Measurements from ENCODE around the gene SMS.

SMS gene

DNA sequence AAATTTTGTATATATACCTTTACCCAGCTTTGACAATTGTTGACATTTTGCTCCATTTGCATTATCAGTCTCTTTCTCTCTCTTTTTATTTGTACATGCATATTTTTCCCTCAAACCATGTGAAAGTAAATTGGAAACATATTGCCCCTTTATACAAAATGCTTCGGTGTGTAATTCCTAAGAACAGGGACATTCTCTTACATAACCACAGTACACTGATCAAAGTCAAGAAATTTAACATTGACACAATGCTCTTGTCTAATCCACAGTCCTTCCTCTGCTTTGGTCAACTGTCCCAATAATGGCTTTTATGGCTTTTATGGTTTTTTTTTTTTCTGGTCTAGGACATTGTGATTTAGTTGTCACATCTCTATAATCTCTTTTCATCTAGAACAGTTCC lies 9.5 kb upstream of the SMS start:
- TF ChIP-seq, protein P1, sequence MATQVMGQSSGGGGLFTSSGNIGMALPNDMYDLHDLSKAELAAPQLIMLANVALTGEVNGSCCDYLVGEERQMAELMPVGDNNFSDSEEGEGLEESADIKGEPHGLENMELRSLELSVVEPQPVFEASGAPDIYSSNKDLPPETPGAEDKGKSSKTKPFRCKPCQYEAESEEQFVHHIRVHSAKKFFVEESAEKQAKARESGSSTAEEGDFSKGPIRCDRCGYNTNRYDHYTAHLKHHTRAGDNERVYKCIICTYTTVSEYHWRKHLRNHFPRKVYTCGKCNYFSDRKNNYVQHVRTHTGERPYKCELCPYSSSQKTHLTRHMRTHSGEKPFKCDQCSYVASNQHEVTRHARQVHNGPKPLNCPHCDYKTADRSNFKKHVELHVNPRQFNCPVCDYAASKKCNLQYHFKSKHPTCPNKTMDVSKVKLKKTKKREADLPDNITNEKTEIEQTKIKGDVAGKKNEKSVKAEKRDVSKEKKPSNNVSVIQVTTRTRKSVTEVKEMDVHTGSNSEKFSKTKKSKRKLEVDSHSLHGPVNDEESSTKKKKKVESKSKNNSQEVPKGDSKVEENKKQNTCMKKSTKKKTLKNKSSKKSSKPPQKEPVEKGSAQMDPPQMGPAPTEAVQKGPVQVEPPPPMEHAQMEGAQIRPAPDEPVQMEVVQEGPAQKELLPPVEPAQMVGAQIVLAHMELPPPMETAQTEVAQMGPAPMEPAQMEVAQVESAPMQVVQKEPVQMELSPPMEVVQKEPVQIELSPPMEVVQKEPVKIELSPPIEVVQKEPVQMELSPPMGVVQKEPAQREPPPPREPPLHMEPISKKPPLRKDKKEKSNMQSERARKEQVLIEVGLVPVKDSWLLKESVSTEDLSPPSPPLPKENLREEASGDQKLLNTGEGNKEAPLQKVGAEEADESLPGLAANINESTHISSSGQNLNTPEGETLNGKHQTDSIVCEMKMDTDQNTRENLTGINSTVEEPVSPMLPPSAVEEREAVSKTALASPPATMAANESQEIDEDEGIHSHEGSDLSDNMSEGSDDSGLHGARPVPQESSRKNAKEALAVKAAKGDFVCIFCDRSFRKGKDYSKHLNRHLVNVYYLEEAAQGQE (IDR thresholded peaks at IDR 0.05; ENCODE audit: insufficient read depth in 1 of 2, low read depth in 2 of 2, low read length in 2 of 2), result no peak

DNA sequence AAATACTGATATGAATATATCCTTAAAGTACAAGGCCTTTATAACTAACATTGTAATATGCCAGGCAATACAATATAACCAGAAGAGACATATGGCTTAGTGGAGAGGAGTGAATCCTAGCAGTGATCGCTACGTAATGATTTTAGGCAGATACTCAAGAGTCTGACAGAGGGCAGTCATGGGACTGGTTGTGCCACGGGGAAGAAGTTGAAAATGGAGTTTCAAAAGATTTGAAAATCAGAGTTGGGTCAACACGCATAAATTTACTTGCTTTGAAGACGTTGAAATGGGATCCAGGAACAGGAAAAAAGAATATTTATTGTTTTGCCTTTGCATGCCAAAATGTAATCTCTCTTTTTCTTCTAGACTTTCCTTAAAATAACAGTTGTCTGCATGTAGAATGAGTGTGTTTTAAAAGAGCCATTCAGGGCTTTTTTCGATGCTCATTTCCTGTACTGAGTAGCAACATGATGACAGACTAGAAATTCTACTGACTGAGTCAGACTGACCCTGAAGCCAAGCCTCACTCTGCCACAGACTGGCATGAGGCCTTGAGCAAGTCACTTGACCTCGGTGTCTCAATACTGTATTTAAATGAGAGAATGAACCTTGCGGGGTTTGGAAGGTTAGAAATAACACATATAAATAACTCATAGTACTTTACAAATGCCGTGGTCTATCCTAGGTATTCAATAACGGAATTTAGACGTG lies 8.1 kb upstream of the SMS start:
- no peak for TF ChIP-seq TAF1 (IDR thresholded peaks at IDR 0.05; ENCODE audit: borderline replicate concordance, insufficient read depth, low read length)
- TF ChIP-seq, protein P1 (IDR thresholded peaks at IDR 0.05; ENCODE audit: insufficient read depth in 1 of 2, low read depth in 2 of 2, low read length in 2 of 2), result no peak
- TF ChIP-seq POLR2AphosphoS5 (IDR thresholded peaks at IDR 0.05; ENCODE audit: low read depth, low read length), result no peak
- no peak for TF ChIP-seq SIN3A (IDR thresholded peaks at IDR 0.05; ENCODE audit: borderline replicate concordance, insufficient read depth, low read length)
- TF ChIP-seq FOXP2 (optimal IDR thresholded peaks at IDR 0.05; ENCODE audit: borderline replicate concordance, extremely low read depth, extremely low read length, insufficient read depth), result no peak

DNA sequence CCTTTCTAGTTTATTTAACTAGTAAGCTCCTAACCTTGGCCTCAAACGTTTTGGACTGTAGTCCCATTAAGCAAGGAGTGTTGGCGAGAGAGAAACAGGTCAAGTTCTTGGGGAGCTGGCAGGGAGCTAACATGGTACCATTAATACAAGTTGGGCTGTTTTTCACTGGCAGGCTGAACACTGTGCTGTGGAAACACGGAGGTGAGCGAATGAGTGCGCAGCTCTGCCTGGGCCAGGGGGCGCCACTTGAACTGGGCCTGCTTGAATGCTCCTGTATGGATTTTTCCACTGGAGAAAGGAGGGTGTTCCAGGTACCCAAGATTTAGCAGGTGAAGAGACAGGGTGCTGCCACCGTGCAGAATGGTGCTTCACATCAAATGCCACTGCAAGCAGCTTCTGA lies 7.4 kb upstream of the SMS start:
- TF ChIP-seq, protein P1 (IDR thresholded peaks at IDR 0.05; ENCODE audit: insufficient read depth in 1 of 2, low read depth in 2 of 2, low read length in 2 of 2), result no peak
- no peak for TF ChIP-seq FOXP2 (optimal IDR thresholded peaks at IDR 0.05; ENCODE audit: borderline replicate concordance, extremely low read depth, extremely low read length, insufficient read depth)
- no peak for TF ChIP-seq SIN3A (IDR thresholded peaks at IDR 0.05; ENCODE audit: borderline replicate concordance, insufficient read depth, low read length)
- TF ChIP-seq TAF1 (IDR thresholded peaks at IDR 0.05; ENCODE audit: borderline replicate concordance, insufficient read depth, low read length), result no peak
- TF ChIP-seq POLR2AphosphoS5 (IDR thresholded peaks at IDR 0.05; ENCODE audit: low read depth, low read length), result no peak

DNA sequence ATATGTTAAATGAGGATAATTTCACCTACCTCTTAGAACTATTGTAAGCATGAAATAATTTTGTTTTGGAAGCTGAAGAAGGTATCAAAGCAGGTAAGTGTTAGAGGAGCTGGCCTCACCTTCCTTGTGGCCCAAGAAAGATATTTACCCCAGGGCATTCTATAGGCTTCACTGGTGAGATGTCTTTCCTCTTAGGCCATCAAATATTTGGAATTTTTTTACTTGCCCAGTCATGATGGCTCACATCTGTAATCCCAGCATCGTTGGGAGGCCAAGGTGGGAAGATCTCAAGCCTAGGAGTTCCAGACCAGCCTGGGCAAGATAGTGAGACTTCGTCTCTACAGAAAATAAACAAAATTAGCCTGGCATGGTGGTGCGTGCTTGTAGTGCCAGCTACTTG lies 6.1 kb upstream of the SMS start:
- TF ChIP-seq POLR2AphosphoS5 (IDR thresholded peaks at IDR 0.05; ENCODE audit: low read depth, low read length), result no peak
- no peak for TF ChIP-seq TAF1 (IDR thresholded peaks at IDR 0.05; ENCODE audit: borderline replicate concordance, insufficient read depth, low read length)
- TF ChIP-seq, protein P1 (IDR thresholded peaks at IDR 0.05; ENCODE audit: insufficient read depth in 1 of 2, low read depth in 2 of 2, low read length in 2 of 2), result no peak
- TF ChIP-seq SIN3A (IDR thresholded peaks at IDR 0.05; ENCODE audit: borderline replicate concordance, insufficient read depth, low read length), result no peak
- no peak for TF ChIP-seq FOXP2 (optimal IDR thresholded peaks at IDR 0.05; ENCODE audit: borderline replicate concordance, extremely low read depth, extremely low read length, insufficient read depth)

DNA sequence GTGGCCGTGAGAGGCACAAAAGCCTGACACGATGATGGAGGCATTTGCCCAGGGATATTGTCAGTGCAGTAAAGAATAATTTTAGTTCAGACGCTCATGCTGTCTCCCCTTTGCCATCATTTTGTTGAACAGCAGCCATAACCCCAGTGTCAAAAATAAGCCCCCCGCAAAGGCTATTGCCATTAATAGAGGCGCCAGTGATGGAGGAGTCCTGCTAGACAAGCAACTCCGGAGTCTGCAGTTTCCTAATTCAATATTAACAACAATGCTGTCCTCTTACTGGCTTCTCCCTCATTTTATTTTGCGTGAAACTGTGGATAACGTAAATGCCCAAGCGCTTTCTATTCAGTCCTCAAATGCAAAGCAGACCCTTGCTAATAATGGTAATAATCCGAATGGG lies 603 bp upstream of the SMS start:
- TF ChIP-seq FOXP2 (optimal IDR thresholded peaks at IDR 0.05; ENCODE audit: borderline replicate concordance, extremely low read depth, extremely low read length, insufficient read depth) (no peak), POLR2AphosphoS5 (IDR thresholded peaks at IDR 0.05; ENCODE audit: low read depth, low read length) (no peak), TAF1 (IDR thresholded peaks at IDR 0.05; ENCODE audit: borderline replicate concordance, insufficient read depth, low read length) (no peak), SIN3A (IDR thresholded peaks at IDR 0.05; ENCODE audit: borderline replicate concordance, insufficient read depth, low read length) (no peak)
- TF ChIP-seq, protein P1 (IDR thresholded peaks at IDR 0.05; ENCODE audit: insufficient read depth in 1 of 2, low read depth in 2 of 2, low read length in 2 of 2), result no peak
